ENCODE results near the gene RRAGB.
"Not testable (repeated sequence)": the region's sequence is repeated elsewhere in the genome, so short reads cannot be mapped to it uniquely, and the experiment has no call there.

Gene RRAGB, protein sequence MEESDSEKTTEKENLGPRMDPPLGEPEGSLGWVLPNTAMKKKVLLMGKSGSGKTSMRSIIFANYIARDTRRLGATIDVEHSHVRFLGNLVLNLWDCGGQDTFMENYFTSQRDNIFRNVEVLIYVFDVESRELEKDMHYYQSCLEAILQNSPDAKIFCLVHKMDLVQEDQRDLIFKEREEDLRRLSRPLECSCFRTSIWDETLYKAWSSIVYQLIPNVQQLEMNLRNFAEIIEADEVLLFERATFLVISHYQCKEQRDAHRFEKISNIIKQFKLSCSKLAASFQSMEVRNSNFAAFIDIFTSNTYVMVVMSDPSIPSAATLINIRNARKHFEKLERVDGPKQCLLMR

GRCh38 chrX:55717521-55718497 lies at the start of gene RRAGB:
Gene RRAGB, plus strand, starts transcription at chrX:55717749. Its CDS starts 579 bp downstream, at chrX:55718328.
- Mint-ChIP-seq H3K27ac (peak within 1 kb of the TSS; percentile 87), H3K36me3 (ENCODE audit: low read depth) (peaks cover 13% of the 10 kb centered on the region), H3K9me3 (no peaks in the 10 kb centered on the region), H3K4me1 (ENCODE audit: low read depth) (peaks cover 30% of the 10 kb centered on the region), H3K27me3 (no peaks in the 10 kb centered on the region), H3K4me3 (peak within 1 kb of the TSS; percentile 89)

DNA sequence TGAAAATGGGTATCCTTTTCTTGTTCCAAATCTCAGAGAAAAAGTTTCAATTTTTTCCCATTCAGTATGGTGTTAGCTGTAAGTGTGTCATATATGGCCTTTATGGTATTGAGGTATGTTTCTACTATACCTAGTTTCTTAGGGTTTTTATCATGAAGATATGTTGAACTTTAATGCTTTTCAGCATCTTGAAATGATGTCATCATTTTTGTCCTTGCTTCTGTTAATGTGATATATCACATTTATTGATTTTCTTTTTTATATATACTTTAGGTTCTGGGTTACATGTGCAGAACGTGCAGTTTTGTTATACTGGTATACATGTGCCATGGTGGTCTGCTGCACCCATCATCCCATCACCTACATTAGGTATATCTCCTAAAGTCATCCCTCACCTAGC lies 49.5 kb upstream of the RRAGB start:
- Mint-ChIP-seq H3K36me3 (ENCODE audit: low read depth) (no peaks in the 10 kb centered on the region), H3K4me3 (no peak overlapping the region), H3K27ac (no peak overlapping the region), H3K9me3 (peaks cover 4% of the 10 kb centered on the region), H3K4me1 (ENCODE audit: low read depth) (no peaks in the 10 kb centered on the region), H3K27me3 (no peaks in the 10 kb centered on the region)

- H3K4me3 Mint-ChIP-seq; H3K9me3 Mint-ChIP-seq; H3K27ac Mint-ChIP-seq; H3K36me3 Mint-ChIP-seq (ENCODE audit: low read depth); H3K27me3 Mint-ChIP-seq; H3K4me1 Mint-ChIP-seq (ENCODE audit: low read depth): not testable (repeated sequence)
These were observed 29.0 kb upstream of the RRAGB start for GRCh38 chrX:55688579-55688978.

DNA sequence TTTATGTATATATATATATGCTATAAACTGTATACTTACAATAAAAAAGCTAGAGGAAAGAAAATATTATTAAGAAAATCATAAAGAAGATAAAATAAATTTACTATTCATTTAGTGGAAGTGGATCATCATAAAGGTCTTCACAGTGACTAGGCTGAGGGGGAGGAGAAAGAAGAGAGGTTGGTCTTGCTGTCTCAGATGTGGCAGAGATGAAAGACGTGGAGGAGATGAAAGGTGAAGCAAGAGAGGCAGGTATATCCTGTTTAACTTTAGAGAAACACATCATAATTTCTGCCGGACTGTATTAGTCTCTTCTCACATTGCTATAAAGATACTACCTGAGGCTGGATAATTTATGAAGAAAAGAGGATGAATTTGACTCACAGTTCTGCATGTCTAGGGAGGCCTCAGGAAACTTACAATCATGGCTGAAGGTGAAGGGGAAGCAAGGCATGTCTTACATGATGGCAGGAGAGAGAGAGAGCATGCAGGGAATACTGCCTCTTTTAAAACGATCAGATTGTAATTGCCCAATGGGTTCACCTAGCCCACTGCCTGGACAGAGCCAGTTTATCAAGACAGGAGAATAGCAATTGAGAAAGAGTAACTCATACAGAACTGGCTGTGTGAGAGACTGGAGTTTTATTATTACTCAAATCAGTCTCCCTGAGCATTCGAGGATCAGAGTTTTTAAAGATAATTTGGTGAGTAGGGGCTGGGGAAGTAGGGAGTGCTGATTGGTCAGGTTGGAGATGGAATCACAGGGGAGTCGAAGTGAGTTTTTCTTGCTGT lies 22.1 kb upstream of the RRAGB start:
- H3K27ac Mint-ChIP-seq, result no peak overlapping the region
- no peaks in the 10 kb centered on the region for H3K36me3 Mint-ChIP-seq (ENCODE audit: low read depth)
- no peaks in the 10 kb centered on the region for H3K9me3 Mint-ChIP-seq
- H3K4me1 Mint-ChIP-seq (ENCODE audit: low read depth), result peaks cover 32% of the 10 kb centered on the region
- no peaks in the 10 kb centered on the region for H3K27me3 Mint-ChIP-seq
- no peak overlapping the region for H3K4me3 Mint-ChIP-seq

DNA sequence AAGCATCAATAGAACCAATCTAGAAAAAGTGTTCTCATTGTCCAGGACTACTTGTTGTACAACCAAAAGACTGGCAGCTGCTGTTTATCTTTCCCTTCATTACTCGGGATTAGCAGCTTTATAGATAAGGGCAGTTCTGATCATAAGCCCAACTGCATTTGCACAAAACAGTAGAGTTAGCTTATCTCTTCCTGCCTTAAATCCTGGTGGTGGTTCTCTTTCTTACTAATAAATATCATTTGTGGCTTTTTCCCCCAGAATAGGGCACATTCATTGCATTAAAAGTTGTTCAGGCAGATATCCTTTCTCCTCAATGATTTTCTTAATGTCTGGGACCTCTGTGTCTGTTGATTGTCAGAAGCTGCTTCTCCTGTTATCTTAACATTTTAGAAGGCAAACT lies 20.2 kb upstream of the RRAGB start:
- peaks cover 32% of the 10 kb centered on the region for H3K4me1 Mint-ChIP-seq (ENCODE audit: low read depth)
- H3K27me3 Mint-ChIP-seq, result no peaks in the 10 kb centered on the region
- no peaks in the 10 kb centered on the region for H3K9me3 Mint-ChIP-seq
- H3K27ac Mint-ChIP-seq, result no peak overlapping the region
- no peaks in the 10 kb centered on the region for H3K36me3 Mint-ChIP-seq (ENCODE audit: low read depth)
- no peak overlapping the region for H3K4me3 Mint-ChIP-seq

DNA sequence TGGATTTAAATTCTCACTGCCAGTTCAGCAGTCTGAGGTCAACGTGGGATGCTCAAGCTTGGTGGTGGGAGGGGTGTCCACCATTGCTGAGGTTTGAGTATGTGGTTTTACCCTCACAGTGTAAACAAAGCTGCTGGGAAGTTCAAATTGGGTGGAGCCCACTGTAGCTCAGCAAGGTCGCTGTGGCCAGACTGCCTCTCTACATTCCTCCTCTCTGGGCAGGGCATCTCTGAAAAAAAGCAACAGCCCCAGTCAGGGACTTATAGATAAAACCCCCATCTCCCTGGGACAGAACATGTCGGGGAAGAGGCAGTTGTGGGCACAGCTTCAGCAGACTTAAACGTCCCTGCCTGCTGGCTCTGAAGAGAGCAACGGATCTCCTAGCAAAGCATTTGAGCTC lies 14.9 kb upstream of the RRAGB start:
- H3K27me3 Mint-ChIP-seq, result no peaks in the 10 kb centered on the region
- H3K9me3 Mint-ChIP-seq, result no peaks in the 10 kb centered on the region
- H3K4me1 Mint-ChIP-seq (ENCODE audit: low read depth), result peaks cover 40% of the 10 kb centered on the region
- H3K4me3 Mint-ChIP-seq, result no peak overlapping the region
- H3K27ac Mint-ChIP-seq, result no peak overlapping the region
- H3K36me3 Mint-ChIP-seq (ENCODE audit: low read depth), result peaks cover 6% of the 10 kb centered on the region

- not testable (repeated sequence) for H3K36me3 Mint-ChIP-seq (ENCODE audit: low read depth); H3K9me3 Mint-ChIP-seq; H3K27me3 Mint-ChIP-seq; H3K4me3 Mint-ChIP-seq; H3K27ac Mint-ChIP-seq
- H3K4me1 Mint-ChIP-seq (ENCODE audit: low read depth), result peaks cover 37% of the 10 kb centered on the region
These were observed 14.1 kb upstream of the RRAGB start for GRCh38 chrX:55703436-55703835.

- not testable (repeated sequence) for H3K36me3 Mint-ChIP-seq (ENCODE audit: low read depth); H3K27me3 Mint-ChIP-seq; H3K4me3 Mint-ChIP-seq; H3K9me3 Mint-ChIP-seq
- peak overlapping the region; percentile 23 for H3K27ac Mint-ChIP-seq
- H3K4me1 Mint-ChIP-seq (ENCODE audit: low read depth), result peaks cover 27% of the 10 kb centered on the region
These were observed 12.5 kb upstream of the RRAGB start for GRCh38 chrX:55705066-55705465.

GRCh38 chrX:55709735-55710134 lies 7.8 kb upstream of the RRAGB start:
- Mint-ChIP-seq H3K4me3 (no peak overlapping the region), H3K36me3 (ENCODE audit: low read depth) (no peaks in the 10 kb centered on the region), H3K9me3 (no peaks in the 10 kb centered on the region), H3K27me3 (no peaks in the 10 kb centered on the region), H3K27ac (no peak overlapping the region), H3K4me1 (ENCODE audit: low read depth) (peaks cover 10% of the 10 kb centered on the region)

DNA sequence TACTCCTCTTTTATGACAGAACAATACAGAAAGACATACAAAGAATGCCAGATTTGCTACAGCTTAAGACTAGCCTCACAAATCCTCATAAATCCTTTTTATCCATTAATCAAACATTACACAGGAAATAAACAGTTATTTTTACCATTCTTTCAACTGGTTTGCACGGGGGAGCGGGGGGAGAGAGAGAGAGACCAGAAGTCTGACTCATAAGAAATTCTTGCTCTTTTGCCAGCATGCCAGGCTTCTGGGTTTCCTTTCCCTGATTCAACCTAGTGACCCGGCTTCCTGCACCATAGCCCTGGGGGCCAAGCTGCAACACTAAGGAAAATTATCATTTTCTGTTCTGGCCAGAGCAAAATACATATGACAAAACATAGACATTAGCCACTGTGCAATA lies 6.8 kb upstream of the RRAGB start:
- Mint-ChIP-seq H3K27me3 (no peaks in the 10 kb centered on the region), H3K27ac (no peak overlapping the region), H3K4me3 (no peak overlapping the region), H3K4me1 (ENCODE audit: low read depth) (peaks cover under 1% of the 10 kb centered on the region), H3K9me3 (no peaks in the 10 kb centered on the region), H3K36me3 (ENCODE audit: low read depth) (no peaks in the 10 kb centered on the region)

DNA sequence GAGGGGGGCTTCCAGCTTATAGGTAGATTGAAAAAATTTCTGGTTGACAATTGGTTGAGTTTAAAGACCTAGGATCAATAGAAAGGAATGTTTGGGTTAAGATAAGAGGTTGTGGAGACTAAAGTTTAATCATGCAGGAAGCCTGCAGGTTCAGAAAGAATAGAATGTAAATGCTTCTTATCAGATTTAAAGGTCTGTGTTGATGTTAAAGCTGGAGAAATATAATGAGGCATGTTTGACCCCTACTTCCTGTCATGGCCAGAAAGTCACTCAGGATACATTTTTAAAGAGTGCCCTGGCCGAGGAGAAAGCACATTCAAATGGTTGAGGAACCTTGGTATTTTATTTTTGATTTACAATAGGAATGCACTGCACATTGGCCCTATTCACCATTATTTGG lies 3.9 kb upstream of the RRAGB start:
- no peaks in the 10 kb centered on the region for H3K9me3 Mint-ChIP-seq
- peaks cover 10% of the 10 kb centered on the region for H3K4me1 Mint-ChIP-seq (ENCODE audit: low read depth)
- H3K4me3 Mint-ChIP-seq, result no peak overlapping the region
- no peaks in the 10 kb centered on the region for H3K36me3 Mint-ChIP-seq (ENCODE audit: low read depth)
- no peak overlapping the region for H3K27ac Mint-ChIP-seq
- no peaks in the 10 kb centered on the region for H3K27me3 Mint-ChIP-seq

DNA sequence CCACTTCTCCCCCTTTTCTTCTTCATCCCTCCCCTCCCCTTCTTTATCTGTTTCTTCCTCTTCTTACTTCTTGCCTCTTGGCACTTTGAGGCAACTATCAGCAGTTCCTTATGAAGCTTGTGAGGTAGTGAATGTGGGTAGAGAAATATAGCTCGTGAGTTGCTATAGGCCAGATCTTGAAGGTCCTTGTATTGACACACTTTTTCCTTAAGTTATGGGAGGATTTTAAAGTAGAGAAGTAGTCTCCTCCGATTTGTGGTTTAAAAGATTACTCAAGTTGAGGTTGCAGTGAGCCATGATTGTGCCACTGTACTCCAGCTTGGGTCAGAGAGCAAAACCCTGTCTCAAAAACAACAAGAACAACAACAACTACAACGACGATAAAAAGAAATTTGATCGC lies 3.4 kb upstream of the RRAGB start:
- Mint-ChIP-seq H3K27me3 (no peaks in the 10 kb centered on the region), H3K36me3 (ENCODE audit: low read depth) (no peaks in the 10 kb centered on the region), H3K9me3 (no peaks in the 10 kb centered on the region), H3K27ac (no peak overlapping the region), H3K4me3 (no peak overlapping the region), H3K4me1 (ENCODE audit: low read depth) (peaks cover 12% of the 10 kb centered on the region)

GRCh38 chrX:55715847-55716246 lies 1.7 kb upstream of the RRAGB start:
- Mint-ChIP-seq H3K4me1 (ENCODE audit: low read depth) (peaks cover 18% of the 10 kb centered on the region), H3K27ac (no peak overlapping the region), H3K27me3 (no peaks in the 10 kb centered on the region), H3K9me3 (no peaks in the 10 kb centered on the region), H3K4me3 (no peak overlapping the region), H3K36me3 (ENCODE audit: low read depth) (peaks cover 5% of the 10 kb centered on the region)

GRCh38 chrX:55716937-55717336 lies 612 bp upstream of the RRAGB start:
- no peaks in the 10 kb centered on the region for H3K27me3 Mint-ChIP-seq
- peak overlapping the region; percentile 79 for H3K27ac Mint-ChIP-seq
- H3K36me3 Mint-ChIP-seq (ENCODE audit: low read depth), result peaks cover 5% of the 10 kb centered on the region
- H3K9me3 Mint-ChIP-seq, result no peaks in the 10 kb centered on the region
- H3K4me3 Mint-ChIP-seq, result peak overlapping the region; percentile 82
- peaks cover 26% of the 10 kb centered on the region for H3K4me1 Mint-ChIP-seq (ENCODE audit: low read depth)

GRCh38 chrX:55731826-55732225 lies 14.3 kb downstream of the RRAGB start:
- H3K36me3 Mint-ChIP-seq (ENCODE audit: low read depth), result peaks cover 64% of the 10 kb centered on the region
- no peaks in the 10 kb centered on the region for H3K9me3 Mint-ChIP-seq
- no peak overlapping the region for H3K27ac Mint-ChIP-seq
- H3K27me3 Mint-ChIP-seq, result no peaks in the 10 kb centered on the region
- no peak overlapping the region for H3K4me3 Mint-ChIP-seq
- no peaks in the 10 kb centered on the region for H3K4me1 Mint-ChIP-seq (ENCODE audit: low read depth)

Measured in stimulated activated naive CD8-positive, alpha-beta T cell treated with anti-CD3 and anti-CD28 coated beads, Interleukin-15, Interleukin-2, amounts not matched to agents 100 ng/mL and 50 ng/mL, for 24 hours (primary cell).